GM12864 (cell line): ENCODE measurements around the gene ADAM10.

Experiments
- DNase-seq: peaks from one replicate; pipeline ENCODE4 v3.0.0-alpha.2; 2011; ENCODE audit warnings: low read depth
- H3K4me3 ChIP-seq: 2 replicates; pipeline ENCODE4 v1.5.1; 2011; ENCODE audit warnings: mild to moderate bottlenecking, low read depth, low read length, control low read depth
- TF ChIP-seq, protein P1 (sequence below): IDR thresholded peaks from 2 replicates; pipeline ENCODE4 v1.5.1; 2011; ENCODE audit warnings: low read depth, mild to moderate bottlenecking, moderate library complexity, low read length, control low read depth, inconsistent platforms; ENCODE audit errors: missing control alignments

ADAM10 gene

GRCh38 chr15:58549013-58549784, 200.3 kb downstream of the ADAM10 start:
- no peak for DNase-seq
- H3K4me3 ChIP-seq, result no peak overlapping the region
- TF ChIP-seq, protein P1, sequence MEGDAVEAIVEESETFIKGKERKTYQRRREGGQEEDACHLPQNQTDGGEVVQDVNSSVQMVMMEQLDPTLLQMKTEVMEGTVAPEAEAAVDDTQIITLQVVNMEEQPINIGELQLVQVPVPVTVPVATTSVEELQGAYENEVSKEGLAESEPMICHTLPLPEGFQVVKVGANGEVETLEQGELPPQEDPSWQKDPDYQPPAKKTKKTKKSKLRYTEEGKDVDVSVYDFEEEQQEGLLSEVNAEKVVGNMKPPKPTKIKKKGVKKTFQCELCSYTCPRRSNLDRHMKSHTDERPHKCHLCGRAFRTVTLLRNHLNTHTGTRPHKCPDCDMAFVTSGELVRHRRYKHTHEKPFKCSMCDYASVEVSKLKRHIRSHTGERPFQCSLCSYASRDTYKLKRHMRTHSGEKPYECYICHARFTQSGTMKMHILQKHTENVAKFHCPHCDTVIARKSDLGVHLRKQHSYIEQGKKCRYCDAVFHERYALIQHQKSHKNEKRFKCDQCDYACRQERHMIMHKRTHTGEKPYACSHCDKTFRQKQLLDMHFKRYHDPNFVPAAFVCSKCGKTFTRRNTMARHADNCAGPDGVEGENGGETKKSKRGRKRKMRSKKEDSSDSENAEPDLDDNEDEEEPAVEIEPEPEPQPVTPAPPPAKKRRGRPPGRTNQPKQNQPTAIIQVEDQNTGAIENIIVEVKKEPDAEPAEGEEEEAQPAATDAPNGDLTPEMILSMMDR, result no peak

GRCh38 chr15:58548308-58549012, 201.0 kb downstream of the ADAM10 start:
- no peak overlapping the region for H3K4me3 ChIP-seq
- TF ChIP-seq, protein P1, result no peak
- no peak for DNase-seq

- DNase-seq, result no peak
- TF ChIP-seq, protein P1, result no peak
- no peak overlapping the region for H3K4me3 ChIP-seq
Observed at GRCh38 chr15:58547628-58548307, 201.7 kb downstream of the ADAM10 start.

GRCh38 chr15:58546635-58547627, 202.6 kb downstream of the ADAM10 start:
- DNase-seq, result no peak
- H3K4me3 ChIP-seq, result no peak overlapping the region
- TF ChIP-seq, protein P1, result no peak

DNA sequence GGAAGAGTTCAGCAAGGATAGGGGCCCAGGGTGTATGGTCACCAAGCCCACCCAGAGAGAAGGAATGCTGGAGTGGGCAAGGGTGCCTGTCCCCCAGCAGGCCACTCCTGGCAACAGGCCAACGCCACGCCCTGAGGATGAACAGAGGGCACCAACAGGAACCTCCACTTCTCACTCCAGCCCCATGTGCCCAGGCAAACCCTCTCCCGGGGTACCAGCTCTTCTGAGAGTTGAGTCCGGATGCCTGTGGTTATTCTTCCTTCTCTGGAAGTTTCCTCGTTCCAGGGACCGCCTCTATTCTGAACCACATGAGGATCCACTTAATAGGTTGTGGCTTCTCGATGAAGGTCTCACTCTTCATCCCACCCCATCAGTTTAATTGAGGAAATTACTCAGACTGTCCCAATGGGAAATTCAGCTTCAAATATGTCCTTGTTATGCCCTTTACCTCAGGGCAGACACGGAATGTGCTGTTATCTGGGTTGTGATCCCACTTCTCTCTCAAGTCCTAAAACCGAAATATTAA, 203.4 kb downstream of the ADAM10 start:
- DNase-seq, result no peak
- no peak overlapping the region for H3K4me3 ChIP-seq
- TF ChIP-seq, protein P1, result no peak
